Prostate gland (tissue), 2 donors: ENCODE results near the gene CRIM1.

ENCODE experiments used
- CTCF ChIP-seq, 4 experiments: fragments of 200-600 bp in 2 of 4; fragments of 450-650 bp in 2 of 4; sonication (generic) in 2 of 4; IDR thresholded peaks; 1 replicate in 3 of 4; 2 replicates in 1 of 4; pipeline ENCODE4 v1.5.1; 2016 to 2019; ENCODE audit warnings: antibody characterized with exemption in 4 of 4, mild to moderate bottlenecking in 2 of 4, moderate library complexity in 2 of 4
- POLR2A ChIP-seq: fragments of 450-650 bp; IDR thresholded peaks from one replicate; pipeline ENCODE4 v1.6.1; 2016; ENCODE audit warnings: antibody characterized with exemption, mild to moderate bottlenecking
- POLR2AphosphoS5 ChIP-seq: sonication (generic); formaldehyde crosslinking; IDR thresholded peaks from one replicate; pipeline ENCODE4 v1.6.1; 2017; ENCODE audit warnings: antibody characterized with exemption

GRCh38 chr2:36507408-36507812 is 151.8 kb downstream of the CRIM1 start:
- TF ChIP-seq CTCF (IDR thresholded peaks at IDR 0.05) (peak; percentile 14 to 64 (median 54)), POLR2A (no peak), POLR2AphosphoS5 (peak; percentile 26)
